Liver (tissue), 9 donors: Measurements from ENCODE around the gene OTOF. TPM values are rescaled to one million over a fixed set of nuclear protein-coding genes. Genes with fewer than 3 reads are reported as not detected.

Experiments used
- DNase-seq: peaks from one replicate; pipeline ENCODE4 v3.0.0-alpha.2; 2017; ENCODE audit warnings: low spot score
- H3K27ac ChIP-seq, 2 donors: one replicate each; pipeline ENCODE4 v1.7.0; 2013; ENCODE audit warnings: inconsistent platforms in 2 of 2, low read length in 2 of 2, control low read depth in 1 of 2, low read depth in 1 of 2, mild to moderate bottlenecking in 1 of 2
- H3K27me3 ChIP-seq, 4 donors: one replicate each; pipeline versions ENCODE4 v1.6.1 to v1.7.0; 2013; ENCODE audit warnings: low read length in 3 of 4, inconsistent platforms in 1 of 4, mild to moderate bottlenecking in 1 of 4, moderate library complexity in 1 of 4; ENCODE audit not compliant: control insufficient read depth in 4 of 4, insufficient read depth in 4 of 4
- H3K36me3 ChIP-seq, 4 donors: one replicate each; pipeline versions ENCODE4 v1.6.1 to v1.7.0; 2013; ENCODE audit warnings: low read length in 3 of 4, mild to moderate bottlenecking in 3 of 4, low read depth in 1 of 4, moderate library complexity in 1 of 4; ENCODE audit not compliant: control insufficient read depth in 4 of 4, insufficient read depth in 3 of 4
- H3K4me1 ChIP-seq, 4 donors: one replicate each; pipeline versions ENCODE4 v1.6.1 to v1.7.0; 2013; ENCODE audit warnings: low read length in 3 of 4, mild to moderate bottlenecking in 3 of 4, moderate library complexity in 1 of 4; ENCODE audit not compliant: control insufficient read depth in 4 of 4, insufficient read depth in 4 of 4
- H3K4me3 ChIP-seq, 3 donors: one replicate each; pipeline versions ENCODE4 v1.6.1 to v1.7.0; 2013; ENCODE audit warnings: low read length in 3 of 3, control low read depth in 1 of 3, low read depth in 1 of 3, mild to moderate bottlenecking in 1 of 3
- H3K9ac ChIP-seq, 2 donors: one replicate each; pipeline ENCODE4 v1.7.0; 2013; ENCODE audit warnings: low read length in 2 of 2, mild to moderate bottlenecking in 2 of 2, moderate library complexity in 2 of 2, control low read depth in 1 of 2, low read depth in 1 of 2
- H3K9me3 ChIP-seq, 4 donors: one replicate each; pipeline versions ENCODE4 v1.6.1 to v1.7.0; 2013; ENCODE audit warnings: low read length in 3 of 4; ENCODE audit not compliant: control insufficient read depth in 4 of 4
- ATF3 ChIP-seq: IDR thresholded peaks from 2 replicates; pipeline ENCODE4 v1.6.1; 2016; ENCODE audit warnings: antibody characterized with exemption
- CTCF ChIP-seq: fragments of 150-350 bp; IDR thresholded peaks from 2 replicates; pipeline ENCODE4 v1.5.1; 2017; ENCODE audit warnings: improper control_type of control experiment, low read depth, low read length; ENCODE audit not compliant: missing input control
- EGR1 ChIP-seq, 2 donors: IDR thresholded peaks; 2 replicates each; pipeline ENCODE4 v1.6.1; 2016 to 2018; ENCODE audit warnings: antibody characterized with exemption in 2 of 2, low read depth in 2 of 2
- FOXA1 ChIP-seq: IDR thresholded peaks from 2 replicates; pipeline ENCODE4 v1.6.1; 2016; ENCODE audit warnings: antibody characterized with exemption
- FOXA2 ChIP-seq: IDR thresholded peaks from 2 replicates; pipeline ENCODE4 v1.6.1; 2016; ENCODE audit warnings: antibody characterized with exemption
- GABPA ChIP-seq, 2 donors: IDR thresholded peaks in 1 of 2; conservative IDR thresholded peaks in 1 of 2; 2 replicates each; pipeline ENCODE4 v1.6.1; 2016; ENCODE audit warnings: antibody characterized with exemption in 2 of 2, mild to moderate bottlenecking in 1 of 2, moderate library complexity in 1 of 2
- HNF4A ChIP-seq, 2 donors: conservative IDR thresholded peaks; 2 replicates each; pipeline ENCODE4 v1.6.1; 2016; ENCODE audit warnings: antibody characterized with exemption in 2 of 2, mild to moderate bottlenecking in 2 of 2
- HNF4G ChIP-seq: IDR thresholded peaks from 2 replicates; pipeline ENCODE4 v1.6.1; 2016; ENCODE audit warnings: antibody characterized with exemption
- JUND ChIP-seq, 2 donors: IDR thresholded peaks; 2 replicates each; pipeline ENCODE4 v1.6.1; 2016; ENCODE audit warnings: antibody characterized with exemption in 2 of 2
- NR2F2 ChIP-seq: IDR thresholded peaks from 2 replicates; pipeline ENCODE4 v1.6.1; 2016; ENCODE audit warnings: antibody characterized with exemption
- RAD21 ChIP-seq, 2 donors: IDR thresholded peaks; 2 replicates each; pipeline ENCODE4 v1.6.1; 2016; ENCODE audit warnings: antibody characterized with exemption in 2 of 2, mild to moderate bottlenecking in 2 of 2
- REST ChIP-seq: IDR thresholded peaks from 2 replicates; pipeline ENCODE4 v1.6.1; 2016; ENCODE audit warnings: antibody characterized with exemption, mild to moderate bottlenecking
- RXRA ChIP-seq, 2 donors: IDR thresholded peaks; 2 replicates each; pipeline ENCODE4 v1.6.1; 2017 to 2018; ENCODE audit warnings: antibody characterized with exemption in 2 of 2, mild to moderate bottlenecking in 1 of 2
- SP1 ChIP-seq: IDR thresholded peaks from 2 replicates; pipeline ENCODE4 v1.6.1; 2018; ENCODE audit warnings: antibody characterized with exemption, mild to moderate bottlenecking
- TAF1 ChIP-seq: conservative IDR thresholded peaks from 2 replicates; pipeline ENCODE4 v1.6.1; 2016; ENCODE audit warnings: antibody characterized with exemption, mild to moderate bottlenecking
- ZBTB33 ChIP-seq: IDR thresholded peaks from 2 replicates; pipeline ENCODE4 v1.6.1; 2016; ENCODE audit warnings: antibody characterized with exemption
- WGBS: extraction: QIAGEN DNeasy Blood & Tissue Kit; methylation state at CpG from one replicate; pipeline ENCODE4 v1.1.7; 2013; 5-methylcytosine and 5-hydroxymethylcytosine counted together
- polyA plus RNA-seq, 2 donors: library from polyadenylated mRNA; stranded (reverse) in 1 of 2; unstranded in 1 of 2; fragments of 200-250 nt in 1 of 2; fragments of >200 nt in 1 of 2; fragmentation: Nextera tagmentation in 1 of 2; extraction: Ambion mirVana in 1 of 2; gene quantifications; one replicate each; pipeline versions ENCODE4 v1.2.1 to v1.2.3, GENCODE V29; 2013 to 2015
- total RNA-seq, 2 donors: library from RNA; depleted of rRNA; stranded (reverse); fragments of >200 nt; gene quantifications; one replicate each; pipeline ENCODE4 v1.2.3, GENCODE V29; 2014
- TF ChIP-seq, protein P1 (sequence below): IDR thresholded peaks from 2 replicates; pipeline ENCODE4 v1.6.1; 2016; ENCODE audit warnings: antibody characterized with exemption
- donor health status: healthy.
- donor health status: healthy.
- donor health status: healthy.
- donor health status: healthy.
- donor health status: healthy.

The OTOF gene
- total and polyA plus RNA-seq, 4 donors: 0.06 to 0.28 (median 0.07) TPM; not detected in 1

DNA sequence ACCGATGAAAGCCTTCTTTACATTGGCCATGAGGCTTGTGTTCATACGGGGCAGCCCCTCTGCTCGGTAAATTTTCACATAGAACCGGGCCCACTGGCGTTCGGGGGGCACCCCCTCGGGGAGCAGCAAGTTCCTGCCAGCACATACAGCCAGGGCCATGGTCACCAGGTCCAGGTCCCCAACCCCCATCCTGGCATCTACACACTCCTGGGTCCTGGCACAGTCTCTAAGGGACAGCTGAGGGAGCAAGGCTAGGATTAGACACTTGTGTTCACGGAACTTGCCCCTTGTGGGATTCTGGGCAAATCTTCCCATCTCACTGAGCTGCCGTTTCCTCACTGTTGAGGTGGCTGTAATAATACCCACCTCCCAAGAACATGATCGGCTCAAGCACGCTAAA is 5.6 kb upstream of the OTOF start:
- Histone ChIP-seq H3K4me3 (no peak overlapping the region), H3K27ac (no peak overlapping the region)
- DNase-seq: no peak

DNA sequence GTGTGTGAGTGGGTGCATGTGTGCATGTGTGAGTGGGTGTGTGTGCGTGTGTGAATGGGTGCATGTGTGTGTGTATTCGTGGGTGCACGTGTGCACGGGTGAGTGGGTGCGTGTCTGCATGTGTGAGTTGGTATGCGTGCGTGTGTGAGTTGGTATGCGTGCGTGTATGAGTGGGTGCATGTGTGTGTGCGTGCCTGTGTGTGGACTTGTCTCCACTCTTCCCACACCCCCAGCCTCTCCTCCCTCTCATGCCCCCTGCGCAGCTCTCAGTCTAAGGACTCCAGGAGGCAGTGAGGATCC is 5.1 kb upstream of the OTOF start:
- H3K4me3 ChIP-seq: no peak overlapping the region
- H3K27ac ChIP-seq: no peak overlapping the region
- no peaks in the 10 kb centered on the region for H3K36me3 ChIP-seq
- 94% methylated on average over 11 of the region's 11 CpGs for WGBS
- no peaks in the 10 kb centered on the region for H3K9me3 ChIP-seq
- H3K4me1 ChIP-seq: peaks cover 10 to 27% (median 16%) of the 10 kb centered on the region in 4 donors
- TF ChIP-seq FOXA2: no peak
- no peak for TF ChIP-seq RAD21 (IDR thresholded peaks at IDR 0.05)
- no peak for TF ChIP-seq NR2F2
- TF ChIP-seq REST: no peak
- TF ChIP-seq TAF1: no peak
- no peak for TF ChIP-seq ATF3
- no peak for TF ChIP-seq RXRA (IDR thresholded peaks at IDR 0.05)
- no peak for TF ChIP-seq HNF4G
- no peak for TF ChIP-seq JUND (IDR thresholded peaks at IDR 0.05)
- TF ChIP-seq FOXA1: no peak
- TF ChIP-seq ZBTB33: no peak
- no peak for TF ChIP-seq GABPA (IDR thresholded peaks at IDR 0.05 in 1 of 2, conservative IDR thresholded peaks at IDR 0.05 in 1 of 2)
- no peak for TF ChIP-seq EGR1 (IDR thresholded peaks at IDR 0.05; ENCODE audit: low read depth in 2 of 2)
- no peak for TF ChIP-seq SP1
- TF ChIP-seq, protein P1, sequence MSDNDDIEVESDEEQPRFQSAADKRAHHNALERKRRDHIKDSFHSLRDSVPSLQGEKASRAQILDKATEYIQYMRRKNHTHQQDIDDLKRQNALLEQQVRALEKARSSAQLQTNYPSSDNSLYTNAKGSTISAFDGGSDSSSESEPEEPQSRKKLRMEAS: no peak
- no peak for TF ChIP-seq HNF4A (conservative IDR thresholded peaks at IDR 0.05)
- TF ChIP-seq CTCF: no peak
- no peaks in the 10 kb centered on the region for H3K27me3 ChIP-seq
- DNase-seq: no peak
- H3K9ac ChIP-seq: no peak overlapping the region

More for the DNA sequence above, 5.6 kb upstream of the OTOF start:
- H3K9me3 ChIP-seq: no peaks in the 10 kb centered on the region
- H3K9ac ChIP-seq: no peak overlapping the region
- peaks cover 10 to 27% (median 16%) of the 10 kb centered on the region in 4 donors for H3K4me1 ChIP-seq
- H3K36me3 ChIP-seq: no peaks in the 10 kb centered on the region
- H3K27me3 ChIP-seq: no peaks in the 10 kb centered on the region
- TF ChIP-seq RXRA (IDR thresholded peaks at IDR 0.05) (no peak), GABPA (IDR thresholded peaks at IDR 0.05 in 1 of 2, conservative IDR thresholded peaks at IDR 0.05 in 1 of 2) (no peak), ATF3 (no peak), NR2F2 (no peak)
- WGBS: 71% methylated on average over 11 of the region's 11 CpGs
